HFFc6 (cell line): ENCODE measurements around the gene TNFSF9. TPM values are rescaled to one million over a fixed set of nuclear protein-coding genes. Genes with fewer than 3 reads are reported as not detected.

Experiments
- DNase-seq: peaks from one replicate; pipeline ENCODE4 v3.0.0-alpha.2; 2018
- H3K27ac Mint-ChIP-seq: 2 replicates; pipeline ENCODE4 v1.8.0; 2020; ENCODE audit warnings: mild to moderate bottlenecking, mixed read lengths
- H3K27me3 Mint-ChIP-seq: 2 replicates; pipeline ENCODE4 v1.8.0; 2021; ENCODE audit warnings: mild to moderate bottlenecking, moderate library complexity, mixed read lengths; ENCODE audit not compliant: insufficient read depth
- H3K36me3 Mint-ChIP-seq: 2 replicates; pipeline ENCODE4 v1.8.0; 2021; ENCODE audit warnings: low read depth, mixed read lengths
- H3K4me1 Mint-ChIP-seq: 2 replicates; pipeline ENCODE4 v1.8.0; 2020; ENCODE audit warnings: low read depth, mixed read lengths
- H3K4me3 Mint-ChIP-seq: 2 replicates; pipeline ENCODE4 v1.8.0; 2020; ENCODE audit warnings: mild to moderate bottlenecking, moderate library complexity, mixed read lengths
- H3K9me3 Mint-ChIP-seq: 2 replicates; pipeline ENCODE4 v1.8.0; 2020; ENCODE audit warnings: mild to moderate bottlenecking, mixed read lengths
- CTCF ChIP-seq: fragments of 200-600 bp; sonication (generic); IDR thresholded peaks from 2 replicates; pipeline ENCODE4 v1.5.0; 2021; ENCODE audit warnings: antibody characterized with exemption, mild to moderate bottlenecking
- total RNA-seq, 6 experiments: library from RNA; stranded (reverse); fragmentation: NEBNext Ultra II Directional; extraction: Animal tissue kit (Norgen Biotek cat#: 25700); gene quantifications; 2 replicates in 1 of 6; 3 replicates in 5 of 6; pipeline ENCODE4 v1.2.3, GENCODE V29; 2021

Gene TNFSF9
- total RNA-seq, 6 experiments from 2014 or later = 0.57 to 3.7 (median 3.2) TPM

GRCh38 chr19:6528544-6529121 lies 2.2 kb upstream of the TNFSF9 start:
- no peak overlapping the region for H3K4me3 Mint-ChIP-seq
- peaks cover 23% of the 10 kb centered on the region for H3K4me1 Mint-ChIP-seq
- H3K36me3 Mint-ChIP-seq = peaks cover 7% of the 10 kb centered on the region
- no peak overlapping the region for H3K27ac Mint-ChIP-seq
- peaks cover 6% of the 10 kb centered on the region; the same call in 1 of the 2 replicates for H3K9me3 Mint-ChIP-seq
- H3K27me3 Mint-ChIP-seq = peaks cover 6% of the 10 kb centered on the region
- TF ChIP-seq CTCF = no peak
- no peak for DNase-seq

- peaks cover 7% of the 10 kb centered on the region for H3K36me3 Mint-ChIP-seq
- peaks cover 6% of the 10 kb centered on the region for H3K27me3 Mint-ChIP-seq
- peak overlapping the region; percentile 86 for H3K27ac Mint-ChIP-seq
These were observed 1.5 kb upstream of the TNFSF9 start for GRCh38 chr19:6529351-6529750.

GRCh38 chr19:6529937-6530385 lies 865 bp upstream of the TNFSF9 start:
- Mint-ChIP-seq H3K4me1 (peaks cover 23% of the 10 kb centered on the region), H3K27me3 (peaks cover 6% of the 10 kb centered on the region)
- no peak for TF ChIP-seq CTCF

More at GRCh38 chr19:6529351-6529750, 1.5 kb upstream of the TNFSF9 start:
- Mint-ChIP-seq H3K4me1 (peaks cover 23% of the 10 kb centered on the region), H3K4me3 (peak overlapping the region; percentile 89), H3K9me3 (peaks cover 6% of the 10 kb centered on the region; the same call in 1 of the 2 replicates)
- TF ChIP-seq CTCF = no peak
- no peak for DNase-seq

GRCh38 chr19:6531163-6531955 lies 533 bp downstream of the TNFSF9 start:
- H3K4me1 Mint-ChIP-seq = peaks cover 23% of the 10 kb centered on the region
- H3K27me3 Mint-ChIP-seq = peaks cover 6% of the 10 kb centered on the region
- no peak for TF ChIP-seq CTCF
- H3K9me3 Mint-ChIP-seq = peaks cover 6% of the 10 kb centered on the region
- DNase-seq = no peak
- H3K27ac Mint-ChIP-seq = 0 out of 2 replicates have a peak overlapping the region, but pooled peaks have one; percentile 12
- peak overlapping the region; percentile 89 for H3K4me3 Mint-ChIP-seq
- peaks cover 15% of the 10 kb centered on the region for H3K36me3 Mint-ChIP-seq

More at GRCh38 chr19:6529937-6530385, 865 bp upstream of the TNFSF9 start:
- peaks cover 7% of the 10 kb centered on the region for H3K36me3 Mint-ChIP-seq
- peak overlapping the region; percentile 86 for H3K27ac Mint-ChIP-seq
- peaks cover 6% of the 10 kb centered on the region; the same call in 1 of the 2 replicates for H3K9me3 Mint-ChIP-seq
- no peak for DNase-seq
- H3K4me3 Mint-ChIP-seq = peak overlapping the region; percentile 89

DNA sequence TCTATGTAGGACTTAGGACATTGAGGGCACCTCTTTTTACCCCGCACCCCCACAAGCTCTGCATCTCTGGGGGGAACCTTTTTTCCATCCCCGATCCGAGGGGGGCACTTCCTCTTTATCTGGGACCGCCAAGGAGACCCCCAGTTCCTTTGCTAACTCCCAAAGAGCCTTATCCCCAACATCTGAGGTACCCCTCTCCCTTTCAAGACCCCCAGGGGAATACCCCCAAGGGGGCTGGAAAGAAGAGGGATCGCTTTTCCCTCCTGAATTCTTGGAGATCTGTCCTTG lies 1.1 kb downstream of the TNFSF9 start:
- H3K27me3 Mint-ChIP-seq = peaks cover 6% of the 10 kb centered on the region
- H3K4me3 Mint-ChIP-seq = peak overlapping the region; percentile 38
- no peak for TF ChIP-seq CTCF
- peaks cover 23% of the 10 kb centered on the region for H3K4me1 Mint-ChIP-seq
- H3K27ac Mint-ChIP-seq = no peak overlapping the region
- DNase-seq = no peak
- H3K36me3 Mint-ChIP-seq = peaks cover 15% of the 10 kb centered on the region
- H3K9me3 Mint-ChIP-seq = peaks cover 6% of the 10 kb centered on the region
